Gastrocnemius medialis (tissue), 4 donors: Measurements from ENCODE around the gene CORT.

Experiments
- POLR2A ChIP-seq, 2 donors: fragments of 450-650 bp; IDR thresholded peaks; one replicate each; pipeline ENCODE4 v1.6.1; 2017; ENCODE audit warnings: antibody characterized with exemption in 2 of 2, mild to moderate bottlenecking in 2 of 2, moderate library complexity in 2 of 2
- TF ChIP-seq, protein P1 (sequence below), 5 experiments: fragments of 450-650 bp in 3 of 5; fragments of 200-600 bp in 2 of 5; sonication (generic) in 2 of 5; IDR thresholded peaks in 4 of 5; conservative IDR thresholded peaks in 1 of 5; 1 replicate in 4 of 5; 2 replicates in 1 of 5; pipeline ENCODE4 v1.5.1; 2016 to 2019; ENCODE audit warnings: antibody characterized with exemption in 5 of 5, mild to moderate bottlenecking in 3 of 5, moderate library complexity in 3 of 5

DNA sequence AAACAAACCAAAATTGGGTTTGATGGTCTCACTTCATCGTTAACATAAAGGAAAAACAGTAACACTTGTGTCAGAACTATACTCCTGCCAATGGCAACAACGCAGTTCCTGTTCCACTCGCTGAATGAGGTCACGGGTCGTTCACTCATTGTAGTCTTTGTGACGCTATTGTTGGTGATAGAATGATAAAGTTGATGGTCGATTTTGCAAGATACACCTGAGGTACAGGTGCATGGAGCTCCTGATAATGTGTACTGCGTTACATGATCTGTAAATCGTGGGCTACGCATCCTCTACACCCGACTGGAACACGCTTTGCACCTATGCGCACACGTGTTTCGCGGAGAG, 20.0 kb upstream of the CORT start:
- TF ChIP-seq, protein P1, sequence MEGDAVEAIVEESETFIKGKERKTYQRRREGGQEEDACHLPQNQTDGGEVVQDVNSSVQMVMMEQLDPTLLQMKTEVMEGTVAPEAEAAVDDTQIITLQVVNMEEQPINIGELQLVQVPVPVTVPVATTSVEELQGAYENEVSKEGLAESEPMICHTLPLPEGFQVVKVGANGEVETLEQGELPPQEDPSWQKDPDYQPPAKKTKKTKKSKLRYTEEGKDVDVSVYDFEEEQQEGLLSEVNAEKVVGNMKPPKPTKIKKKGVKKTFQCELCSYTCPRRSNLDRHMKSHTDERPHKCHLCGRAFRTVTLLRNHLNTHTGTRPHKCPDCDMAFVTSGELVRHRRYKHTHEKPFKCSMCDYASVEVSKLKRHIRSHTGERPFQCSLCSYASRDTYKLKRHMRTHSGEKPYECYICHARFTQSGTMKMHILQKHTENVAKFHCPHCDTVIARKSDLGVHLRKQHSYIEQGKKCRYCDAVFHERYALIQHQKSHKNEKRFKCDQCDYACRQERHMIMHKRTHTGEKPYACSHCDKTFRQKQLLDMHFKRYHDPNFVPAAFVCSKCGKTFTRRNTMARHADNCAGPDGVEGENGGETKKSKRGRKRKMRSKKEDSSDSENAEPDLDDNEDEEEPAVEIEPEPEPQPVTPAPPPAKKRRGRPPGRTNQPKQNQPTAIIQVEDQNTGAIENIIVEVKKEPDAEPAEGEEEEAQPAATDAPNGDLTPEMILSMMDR (IDR thresholded peaks at IDR 0.05 in 4 of 5, conservative IDR thresholded peaks at IDR 0.05 in 1 of 5): no peak
- TF ChIP-seq POLR2A (IDR thresholded peaks at IDR 0.05): no peak
